ENCODE measurements around the gene HHIPL1. TPM values are rescaled to one million over a fixed set of nuclear protein-coding genes. Genes with fewer than 3 reads are reported as not detected.

The HHIPL1 gene
- 0.13 to 0.22 TPM (median 0.17 TPM) in 5 replicates for total RNA-seq (2022; extraction: Qiagen RNA extraction)

DNA sequence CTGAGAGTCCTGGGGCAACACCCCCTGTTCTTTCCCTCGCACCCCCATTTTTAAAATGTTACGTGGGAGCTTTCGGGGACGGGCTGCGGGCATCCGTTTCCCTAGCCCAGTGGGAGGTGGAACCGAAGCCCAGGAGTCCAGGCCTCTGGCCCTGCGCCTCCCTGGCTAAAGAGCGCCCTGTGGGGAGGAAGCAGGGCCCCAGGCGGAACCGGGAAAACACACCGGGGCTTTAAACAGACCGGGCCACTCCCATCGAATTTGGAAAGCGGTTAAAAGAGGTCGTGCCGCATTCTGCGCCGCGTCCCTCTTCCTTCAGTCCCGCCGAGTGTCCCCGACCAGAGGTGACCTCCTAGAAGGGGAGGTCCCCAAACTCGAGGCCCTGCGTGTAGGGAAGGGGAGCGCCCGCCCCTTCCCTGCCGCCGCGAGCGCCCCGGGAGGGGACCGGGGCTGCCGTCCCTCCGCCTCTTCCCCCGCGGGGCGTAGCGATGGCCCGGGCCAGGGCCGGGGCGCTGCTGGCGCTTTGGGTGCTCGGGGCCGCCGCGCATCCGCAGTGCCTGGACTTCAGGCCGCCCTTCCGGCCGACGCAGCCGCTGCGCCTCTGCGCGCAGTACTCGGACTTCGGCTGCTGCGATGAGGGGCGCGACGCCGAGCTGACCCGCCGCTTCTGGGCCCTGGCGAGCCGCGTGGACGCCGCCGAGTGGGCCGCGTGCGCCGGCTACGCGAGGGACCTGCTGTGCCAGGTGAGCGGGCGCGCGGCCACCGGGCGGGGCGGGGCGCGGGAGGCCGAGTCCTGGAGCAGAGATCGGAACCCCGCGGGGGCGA, at the start of gene HHIPL1:
HHIPL1 (plus strand) TSS at position 407 of the 822 bp plus-strand sequence; CDS start at position 486, 79 bp downstream.

DNA sequence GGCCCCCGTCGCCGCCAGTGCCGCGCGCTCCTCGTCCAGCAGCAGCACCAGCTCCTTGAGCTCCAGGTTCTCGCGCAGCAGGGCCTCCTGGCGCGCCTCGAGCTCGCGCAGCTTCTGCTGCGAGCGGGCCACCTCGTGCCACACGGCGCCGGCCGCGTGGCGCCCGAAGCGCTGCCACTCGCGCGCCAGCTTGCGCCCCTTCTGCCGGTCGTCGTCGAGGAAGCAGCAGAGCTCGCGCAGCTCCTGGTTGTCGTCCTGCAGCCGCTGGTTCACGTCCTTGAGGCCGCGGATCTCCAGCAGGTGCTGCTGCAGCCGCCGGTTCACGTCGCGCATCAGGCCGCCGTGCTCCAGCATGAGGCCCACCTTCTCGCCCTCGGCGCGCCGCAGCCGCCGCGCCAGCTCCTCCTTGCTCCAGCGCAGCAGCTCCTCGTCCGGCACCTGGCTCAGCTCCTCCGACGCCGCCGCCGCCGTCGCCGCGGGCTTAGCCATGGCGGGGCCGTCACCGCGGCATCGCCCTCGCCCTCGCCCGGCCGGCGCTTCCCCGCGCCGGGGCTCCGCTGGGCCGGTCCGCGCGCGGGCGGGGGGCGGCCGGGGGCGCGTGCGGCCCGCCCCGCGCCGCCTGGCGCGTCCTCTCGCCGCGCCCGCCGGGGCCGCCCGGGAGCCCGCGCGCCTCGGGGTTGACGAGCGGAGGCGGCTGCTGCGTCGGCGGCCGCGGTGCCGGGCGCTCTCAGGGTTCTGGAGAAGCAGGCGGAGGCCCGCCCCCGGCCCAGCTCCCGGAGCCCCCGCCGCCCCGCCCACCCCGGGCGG, 41.3 kb upstream of the HHIPL1 start, which contains the start of gene CCDC85C:
CCDC85C (minus strand) TSS at position 737 of the 807 bp plus-strand sequence; CDS start at position 489, 248 bp downstream.

DNA sequence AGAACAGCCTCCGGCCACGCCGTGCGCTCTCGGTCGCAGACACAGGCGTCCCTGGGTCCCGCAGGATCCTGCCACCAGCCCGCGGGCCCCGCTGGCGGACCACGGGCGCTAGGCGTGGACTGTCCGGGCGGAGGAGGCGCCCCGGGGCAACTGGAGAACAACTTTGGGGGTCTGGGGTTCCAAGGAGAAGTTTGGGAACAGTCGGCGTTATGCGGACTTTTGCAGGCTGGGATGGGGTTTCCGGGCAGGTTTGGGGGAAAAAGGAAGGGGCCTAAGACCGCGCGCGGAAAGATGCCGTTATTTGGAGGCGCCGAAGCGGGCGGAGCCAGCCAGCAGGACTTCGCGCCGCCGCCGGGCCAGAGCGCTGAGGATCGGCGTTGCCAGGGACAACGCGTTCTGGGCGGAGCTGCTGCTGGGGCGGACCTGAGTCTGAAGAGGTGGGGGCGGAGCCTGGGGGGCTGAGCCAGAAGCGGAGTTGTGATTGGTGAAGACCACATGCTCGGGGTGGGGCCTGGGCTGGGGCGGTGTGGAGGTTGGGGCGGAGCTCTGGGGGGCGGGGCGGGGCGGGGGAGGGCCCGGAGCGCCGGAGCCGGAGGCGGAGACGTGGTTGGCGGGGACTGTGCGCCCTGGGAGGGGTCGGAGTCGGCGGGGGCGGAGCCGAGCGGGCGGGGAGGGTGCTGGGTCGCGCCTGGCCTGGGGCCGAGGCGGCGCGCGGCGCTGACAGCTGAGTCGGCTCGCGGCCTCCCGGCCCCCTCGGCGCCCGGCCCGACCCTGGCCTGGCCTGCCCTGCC, 38.9 kb downstream of the HHIPL1 start, which contains the start of gene CYP46A1:
CYP46A1 (plus strand) TSS at position 680 of the 791 bp plus-strand sequence. CDS start 120 bp downstream, outside the sequence.

Other genes with a start within 250 kb of the HHIPL1 start
- 43.6 to 50.3 TPM (median 47.3 TPM) in 5 replicates for gene SETD3, start 164.3 kb upstream of the HHIPL1 start, total RNA-seq (2022; extraction: Qiagen RNA extraction)
- gene CCNK, start 163.7 kb upstream of the HHIPL1 start, total RNA-seq (2022; extraction: Qiagen RNA extraction), result 43.3 to 59.3 TPM (median 47.1 TPM) in 5 replicates
- 28.5 to 41.9 TPM (median 37.4 TPM) in 5 replicates for gene CCDC85C, start 40.9 kb upstream of the HHIPL1 start, total RNA-seq (2022; extraction: Qiagen RNA extraction)
- 0.05 to 0.25 TPM (median 0.15 TPM) in 4 of 5 replicates, not detected in the other for gene CYP46A1, start 39.2 kb downstream of the HHIPL1 start, total RNA-seq (2022; extraction: Qiagen RNA extraction)
- 30.7 to 38.2 TPM (median 34.2 TPM) in 5 replicates for gene EML1, start 148.3 kb downstream of the HHIPL1 start, total RNA-seq (2022; extraction: Qiagen RNA extraction)